IMR-90 (cell line): ENCODE data around the gene ISM1. TPM values are rescaled to one million over a fixed set of nuclear protein-coding genes. Genes with fewer than 3 reads are reported as not detected.

Experiments used
- ATAC-seq: fragments of 200-7000 bp; cut with Tn5 transposase; 2 replicates; pipeline ENCODE4 v1.9.1; 2020; ENCODE audit warnings: low read depth, mild to moderate bottlenecking, moderate library complexity
- BruUV-seq: library from RNA; stranded (reverse); fragments of 400-500 nt; replicated peaks from 2 replicates; lab custom pipeline; 2021; lab: Mats Ljungman, UMichigan
- CTCF ChIA-PET: fragments of 300-600 bp; formaldehyde crosslinking; extraction: SDS; loops from one replicate; lab custom pipeline; 2021; ENCODE audit warnings: antibody characterized with exemption; lab: Yijun Ruan, JAX
- POLR2A ChIA-PET: fragments of 300-600 bp; sonication (Branson Sonifier 250); formaldehyde crosslinking; loops from one replicate; lab custom pipeline; 2022; ENCODE audit warnings: antibody characterized with exemption; ENCODE audit not compliant: unreplicated experiment; lab: Charles Lee
- DNase-seq: peaks from one replicate; pipeline ENCODE4 v3.0.0; 2013
- H2AFZ ChIP-seq: replicated peaks from 2 replicates; pipeline ENCODE3; 2013; ENCODE audit warnings: low read length, mild to moderate bottlenecking; ENCODE audit not compliant: poor library complexity
- H2AK5ac ChIP-seq: 2 replicates; pipeline ENCODE4 v1.6.1; 2013; ENCODE audit warnings: low read depth, low read length, inconsistent platforms
- H2AK9ac ChIP-seq: replicated peaks from 2 replicates; pipeline ENCODE3; 2013; ENCODE audit warnings: mild to moderate bottlenecking, low read depth, low read length, moderate library complexity; ENCODE audit not compliant: poor library complexity
- H2BK120ac ChIP-seq: 2 replicates; pipeline ENCODE4 v1.6.1; 2013; ENCODE audit warnings: low read depth, low read length, inconsistent platforms
- H2BK15ac ChIP-seq: 3 replicates; pipeline ENCODE4 v1.6.1; 2013; ENCODE audit warnings: low read depth, low read length, inconsistent platforms
- H2BK20ac ChIP-seq: 2 replicates; pipeline ENCODE4 v1.6.1; 2013; ENCODE audit warnings: low read depth, mild to moderate bottlenecking, inconsistent platforms, low read length, moderate library complexity
- H2BK5ac ChIP-seq: 2 replicates; pipeline ENCODE4 v1.6.1; 2013; ENCODE audit warnings: mild to moderate bottlenecking, low read depth, low read length, inconsistent platforms; ENCODE audit not compliant: poor library complexity, severe bottlenecking
- H3K14ac ChIP-seq: replicated peaks from 2 replicates; pipeline ENCODE4 v1.6.1; 2013; ENCODE audit warnings: low read depth, low read length, inconsistent platforms
- H3K18ac ChIP-seq: 2 replicates; pipeline ENCODE4 v1.6.1; 2013; ENCODE audit warnings: low read depth, low read length, control low read depth
- H3K23ac ChIP-seq: 2 replicates; pipeline ENCODE4 v1.6.1; 2013; ENCODE audit warnings: low read depth, low read length, inconsistent platforms
- H3K27ac ChIP-seq: 2 replicates; pipeline ENCODE4 v1.5.1; 2013; ENCODE audit warnings: mild to moderate bottlenecking, control low read depth, low read length; ENCODE audit not compliant: insufficient read depth
- H3K27me3 ChIP-seq: 2 replicates; pipeline ENCODE4 v1.6.1; 2013; ENCODE audit warnings: low read length; ENCODE audit not compliant: control insufficient read depth, insufficient read depth
- H3K36me3 ChIP-seq: 2 replicates; pipeline ENCODE4 v1.6.1; 2013; ENCODE audit warnings: low read length, mixed read lengths; ENCODE audit not compliant: control insufficient read depth, insufficient read depth
- H3K4ac ChIP-seq: 2 replicates; pipeline ENCODE4 v1.6.1; 2013; ENCODE audit warnings: low read depth, low read length, inconsistent platforms
- H3K4me1 ChIP-seq: 2 replicates; pipeline ENCODE4 v1.6.1; 2013; ENCODE audit warnings: low read length, mixed read lengths; ENCODE audit not compliant: control insufficient read depth, insufficient read depth
- H3K4me2 ChIP-seq: 2 replicates; pipeline ENCODE4 v1.6.1; 2013; ENCODE audit warnings: low read depth, mild to moderate bottlenecking, control low read depth, low read length, moderate library complexity
- H3K4me3 ChIP-seq: 2 replicates; pipeline ENCODE4 v1.5.1; 2013; ENCODE audit warnings: low read depth, mild to moderate bottlenecking, control low read depth, low read length, moderate library complexity; ENCODE audit not compliant: insufficient read depth
- H3K56ac ChIP-seq: 2 replicates; pipeline ENCODE4 v1.6.1; 2013; ENCODE audit warnings: low read length, inconsistent platforms; ENCODE audit not compliant: insufficient read depth; ENCODE audit errors: extremely low read depth
- H3K79me1 ChIP-seq, 2 experiments: 2 replicates each; pipeline ENCODE4 v1.6.1; 2013; ENCODE audit warnings: low read length in 2 of 2, inconsistent platforms in 1 of 2, low read depth in 1 of 2
- H3K9ac ChIP-seq: 2 replicates; pipeline ENCODE4 v1.6.1; 2013; ENCODE audit warnings: low read depth, low read length, control low read depth
- H3K9me1 ChIP-seq: 2 replicates; pipeline ENCODE4 v1.6.1; 2013; ENCODE audit warnings: low read length, inconsistent platforms; ENCODE audit not compliant: insufficient read depth
- H3K9me3 ChIP-seq: 2 replicates; pipeline ENCODE4 v1.6.1; 2013; ENCODE audit warnings: low read length; ENCODE audit not compliant: control insufficient read depth, insufficient read depth
- H4K20me1 ChIP-seq: 2 replicates; pipeline ENCODE4 v1.6.1; 2013; ENCODE audit warnings: low read length, inconsistent platforms; ENCODE audit not compliant: insufficient read depth
- H4K5ac ChIP-seq: 2 replicates; pipeline ENCODE4 v1.6.1; 2013; ENCODE audit warnings: mild to moderate bottlenecking, low read depth, low read length, control low read depth
- H4K8ac ChIP-seq, 2 experiments: 2 replicates each; pipeline ENCODE4 v1.6.1; 2013; ENCODE audit warnings: low read depth in 2 of 2, low read length in 2 of 2, control low read depth in 1 of 2, inconsistent platforms in 1 of 2
- H4K91ac ChIP-seq: 2 replicates; pipeline ENCODE4 v1.6.1; 2013; ENCODE audit warnings: low read depth, low read length, inconsistent platforms; ENCODE audit not compliant: insufficient read depth
- CEBPB ChIP-seq: IDR thresholded peaks from 2 replicates; pipeline ENCODE4 v1.6.1; 2012; ENCODE audit warnings: low read depth, low read length, improper control_type of control experiment
- CTCF ChIP-seq: conservative IDR thresholded peaks from 2 replicates; pipeline ENCODE4 v1.5.1; 2012; ENCODE audit warnings: mild to moderate bottlenecking, low read depth, low read length, improper control_type of control experiment
- MAFK ChIP-seq: IDR thresholded peaks from 2 replicates; pipeline ENCODE4 v1.6.1; 2012; ENCODE audit warnings: low read depth, low read length, improper control_type of control experiment
- MXI1 ChIP-seq: IDR thresholded peaks from 2 replicates; pipeline ENCODE4 v1.6.1; 2012; ENCODE audit warnings: low read depth, mild to moderate bottlenecking, low read length, moderate library complexity, borderline replicate concordance
- NFE2L2 ChIP-seq: fragments of 150-350 bp; IDR thresholded peaks from 2 replicates; pipeline ENCODE4 v1.6.1; 2016; ENCODE audit warnings: low read depth, mild to moderate bottlenecking, low read length
- POLR2A ChIP-seq: IDR thresholded peaks from 2 replicates; pipeline ENCODE4 v1.6.1; 2012; ENCODE audit warnings: mild to moderate bottlenecking, low read depth, low read length
- RAD21 ChIP-seq: IDR thresholded peaks from 2 replicates; pipeline ENCODE4 v1.6.1; 2012; ENCODE audit warnings: low read length, improper control_type of control experiment
- USF2 ChIP-seq: fragments of 150-350 bp; IDR thresholded peaks from 2 replicates; pipeline ENCODE4 v1.6.1; 2017; ENCODE audit warnings: mild to moderate bottlenecking, antibody characterized with exemption, low read length, low read depth
- WGBS, 2 experiments: methylation state at CpG; one replicate each; pipeline versions ENCODE4 v1.1.5 to v1.1.7; 2013; ENCODE audit warnings: missing lambda C conversion rate in 2 of 2; ENCODE audit not compliant: insufficient read length in 1 of 2; ENCODE audit errors: extremely low coverage in 2 of 2; 5-methylcytosine and 5-hydroxymethylcytosine counted together
- dilution Hi-C: fragments of 300-500 bp; cut with HindIII; formaldehyde crosslinking; loops from one replicate; pipeline ENCODE4 v1.14.3; 2018; ENCODE audit warnings: low sequenced_read_pairs; ENCODE audit not compliant: unreplicated experiment
- in situ Hi-C: fragments of 300-500 bp; cut with MboI; formaldehyde crosslinking; loops from 3 replicates; pipeline ENCODE4 v1.14.3; 2019; ENCODE audit warnings: low sequenced_read_pairs, inconsistent platforms, mixed read lengths
- intact Hi-C: fragments of 100-400 bp; cut with micrococcal nuclease; formaldehyde crosslinking; loops from 2 replicates; pipeline ENCODE4 v1.10.0; 2022
- polyA plus RNA-seq, 3 experiments: library from polyadenylated mRNA; depleted of rRNA; stranded (reverse); fragments of >200 nt; gene quantifications; 2 replicates each; pipeline ENCODE4 v1.2.3, GENCODE V29; 2012; ENCODE audit warnings: low replicate concordance in 1 of 3
- total RNA-seq: library from RNA; depleted of rRNA; stranded (reverse); fragments of >200 nt; gene quantifications from 2 replicates; pipeline ENCODE4 v1.2.3, GENCODE V29; 2012

Gene ISM1
- total and polyA plus RNA-seq, 2 of the 4 experiments (the other 2 are of a cell fraction), result not detected

GRCh38 chr20:13274275-13274861 lies 53.3 kb downstream of the ISM1 start:
- Histone ChIP-seq H4K91ac (no peak overlapping the region), H2BK5ac (no peak overlapping the region), H3K4me2 (no peak overlapping the region), H4K8ac (no peak overlapping the region), H2BK20ac (no peak overlapping the region), H3K79me1 (no peaks in the 10 kb centered on the region), H2AK9ac (no peak overlapping the region), H3K36me3 (no peaks in the 10 kb centered on the region), H3K4me3 (no peak overlapping the region), H3K27ac (no peak overlapping the region), H3K4me1 (no peaks in the 10 kb centered on the region), H3K14ac (no peak overlapping the region), H3K56ac (no peak overlapping the region), H2AFZ (no peak overlapping the region), H3K4ac (no peak overlapping the region), H3K18ac (no peak overlapping the region), H4K20me1 (no peaks in the 10 kb centered on the region), H4K5ac (no peak overlapping the region), H3K9me3 (no peaks in the 10 kb centered on the region), H3K27me3 (no peaks in the 10 kb centered on the region; the same call in 1 of the 2 replicates), H2BK15ac (no peak overlapping the region), H3K9ac (no peak overlapping the region), H2AK5ac (no peak overlapping the region), H3K23ac (no peak overlapping the region), H2BK120ac (no peak overlapping the region), H3K9me1 (no peaks in the 10 kb centered on the region)
- ChIA-PET POLR2A (no interaction called here), CTCF (no interaction called here)
- DNase-seq (no peak), ATAC-seq (no peak)
- BruUV-seq, result no TSS peak
- dilution Hi-C loops, result no loop called here
- no CpG with 5 or more reads among the region's 18 CpGs for WGBS, 2 experiments
- intact Hi-C loops, result no loop called here
- TF ChIP-seq MAFK, result no peak
- TF ChIP-seq CEBPB, result no peak
- TF ChIP-seq POLR2A, result no peak
- no peak for TF ChIP-seq NFE2L2
- no peak for TF ChIP-seq RAD21
- TF ChIP-seq MXI1, result no peak
- no peak for TF ChIP-seq USF2
- no peak for TF ChIP-seq CTCF
- in situ Hi-C loops, result no loop called here
